Spleen (tissue), 11 donors: ENCODE measurements around the gene TGFBRAP1. TPM values are rescaled to one million over a fixed set of nuclear protein-coding genes. Genes with fewer than 3 reads are reported as not detected.

Source experiments
- DNase-seq: peaks from one replicate; pipeline ENCODE4 v3.0.0-alpha.2; 2020
- H3K27ac ChIP-seq, 8 donors: fragments of 200-600 bp; sonication (generic) in 7 of 8; 1 replicate in 4 of 8; 2 replicates in 4 of 8; pipeline versions ENCODE4 v1.5.0 to v1.8.0; 2016 to 2021; ENCODE audit warnings: inconsistent platforms in 4 of 8, mild to moderate bottlenecking in 4 of 8, moderate library complexity in 1 of 8
- H3K27me3 ChIP-seq, 7 donors: fragments of 200-600 bp; sonication (generic) in 6 of 7; replicated peaks in 1 of 7; 1 replicate in 4 of 7; 2 replicates in 3 of 7; pipeline versions ENCODE4 v1.5.0 to v1.8.0; 2016 to 2021; ENCODE audit warnings: inconsistent platforms in 3 of 7, mild to moderate bottlenecking in 1 of 7
- H3K36me3 ChIP-seq, 6 donors: fragments of 200-600 bp; sonication (generic) in 5 of 6; 1 replicate in 4 of 6; 2 replicates in 2 of 6; pipeline versions ENCODE4 v1.5.0 to v1.8.0; 2016 to 2021; ENCODE audit warnings: inconsistent platforms in 2 of 6
- H3K4me1 ChIP-seq, 6 donors: fragments of 200-600 bp; sonication (generic) in 5 of 6; 1 replicate in 3 of 6; 2 replicates in 3 of 6; pipeline versions ENCODE4 v1.5.0 to v1.8.0; 2016 to 2021; ENCODE audit warnings: inconsistent platforms in 3 of 6
- H3K4me3 ChIP-seq, 8 donors: fragments of 200-600 bp; sonication (generic) in 7 of 8; 1 replicate in 4 of 8; 2 replicates in 4 of 8; pipeline versions ENCODE4 v1.5.0 to v1.8.0; 2016 to 2021; ENCODE audit warnings: inconsistent platforms in 4 of 8, mild to moderate bottlenecking in 4 of 8, moderate library complexity in 2 of 8
- H3K9me3 ChIP-seq, 8 donors: fragments of 200-600 bp; sonication (generic) in 7 of 8; 1 replicate in 4 of 8; 2 replicates in 4 of 8; pipeline versions ENCODE4 v1.5.0 to v1.8.0; 2016 to 2021; ENCODE audit warnings: inconsistent platforms in 4 of 8
- CTCF ChIP-seq, 11 experiments: fragments of 200-600 bp in 7 of 11; fragments of 450-650 bp in 4 of 11; sonication (generic) in 4 of 11; IDR thresholded peaks in 8 of 11; conservative IDR thresholded peaks in 3 of 11; 1 replicate in 7 of 11; 2 replicates in 4 of 11; pipeline versions ENCODE4 v1.4.0 to v1.8.0; 2016 to 2021; ENCODE audit warnings: antibody characterized with exemption in 11 of 11, inconsistent platforms in 4 of 11, mild to moderate bottlenecking in 1 of 11
- POLR2A ChIP-seq, 3 donors: fragments of 450-650 bp; IDR thresholded peaks; one replicate each; pipeline ENCODE4 v1.5.1; 2017; ENCODE audit warnings: antibody characterized with exemption in 3 of 3, mild to moderate bottlenecking in 1 of 3
- POLR2AphosphoS5 ChIP-seq, 3 donors: sonication (generic); formaldehyde crosslinking; IDR thresholded peaks; one replicate each; pipeline ENCODE4 v1.5.1; 2017; ENCODE audit warnings: antibody characterized with exemption in 3 of 3
- WGBS, 5 donors: extraction: QIAGEN DNeasy Blood & Tissue Kit in 3 of 5; methylation state at CpG; one replicate each; pipeline versions ENCODE4 v1.1.5 to v1.1.7; 2013 to 2018; 5-methylcytosine and 5-hydroxymethylcytosine counted together
- intact Hi-C: fragments of 100-400 bp; cut with DNase I; formaldehyde crosslinking; loops from one replicate; pipeline ENCODE4 v1.15.0; 2023; ENCODE audit warnings: low total_unique reads
- polyA plus RNA-seq, 3 donors: library from polyadenylated mRNA; stranded (reverse); fragments of 200-250 nt; gene quantifications; one replicate each; pipeline ENCODE4 v1.2.1, GENCODE V29; 2013
- total RNA-seq, 7 donors: library from RNA; depleted of rRNA in 3 of 7; stranded (reverse); fragments of >200 nt in 3 of 7; fragmentation: NEBNext Ultra II Directional in 4 of 7; extraction: Animal tissue kit (Norgen Biotek cat#: 25700) in 4 of 7; gene quantifications; one replicate each; pipeline versions ENCODE4 v1.1.0 to v1.2.1, GENCODE V29; 2016 to 2021
- donor health status: healthy with polysubstance abuse.
- donor health status: DM: no; HTN: no; CAD: no; lungs with moderate emphysema.
- donor health status: DM: no; HTN: no; CAD: no.
- donor health status: Bipolar disorder and iron deficiency.
- donor health status: healthy.
- donor health status: DM: no; HTN: no; CAD: no.
- donor health status: DM: yes; HTN: yes; CAD: no.

TGFBRAP1 gene
- total and polyA plus RNA-seq, 10 donors: 4.6 to 32.7 (median 21.8) TPM

GRCh38 chr2:105362862-105363591 lies 33.5 kb upstream of the TGFBRAP1 start:
- intact Hi-C loops: no loop called here
- Histone ChIP-seq H3K36me3 (peaks cover 0 to 83% (median 19%) of the 10 kb centered on the region in 6 donors), H3K4me1 (peaks cover 0 to 11% (median 0%) of the 10 kb centered on the region in 6 donors), H3K4me3 (no peak overlapping the region), H3K27me3 (no peaks in the 10 kb centered on the region), H3K27ac (no peak overlapping the region), H3K9me3 (peaks cover 0 to 4% (median 2%) of the 10 kb centered on the region in 8 donors)
- 31 to 53% (median 36%) methylated on average over 7 to 15 of the region's 15 CpGs for WGBS, 5 donors
- no peak for TF ChIP-seq POLR2A (IDR thresholded peaks at IDR 0.05)
- peak in 2 of 3 donors; percentile 31 to 48 for TF ChIP-seq POLR2AphosphoS5 (IDR thresholded peaks at IDR 0.05)
- no peak for TF ChIP-seq CTCF (IDR thresholded peaks at IDR 0.05 in 8 of 11, conservative IDR thresholded peaks at IDR 0.05 in 3 of 11)
- no peak for DNase-seq

DNA sequence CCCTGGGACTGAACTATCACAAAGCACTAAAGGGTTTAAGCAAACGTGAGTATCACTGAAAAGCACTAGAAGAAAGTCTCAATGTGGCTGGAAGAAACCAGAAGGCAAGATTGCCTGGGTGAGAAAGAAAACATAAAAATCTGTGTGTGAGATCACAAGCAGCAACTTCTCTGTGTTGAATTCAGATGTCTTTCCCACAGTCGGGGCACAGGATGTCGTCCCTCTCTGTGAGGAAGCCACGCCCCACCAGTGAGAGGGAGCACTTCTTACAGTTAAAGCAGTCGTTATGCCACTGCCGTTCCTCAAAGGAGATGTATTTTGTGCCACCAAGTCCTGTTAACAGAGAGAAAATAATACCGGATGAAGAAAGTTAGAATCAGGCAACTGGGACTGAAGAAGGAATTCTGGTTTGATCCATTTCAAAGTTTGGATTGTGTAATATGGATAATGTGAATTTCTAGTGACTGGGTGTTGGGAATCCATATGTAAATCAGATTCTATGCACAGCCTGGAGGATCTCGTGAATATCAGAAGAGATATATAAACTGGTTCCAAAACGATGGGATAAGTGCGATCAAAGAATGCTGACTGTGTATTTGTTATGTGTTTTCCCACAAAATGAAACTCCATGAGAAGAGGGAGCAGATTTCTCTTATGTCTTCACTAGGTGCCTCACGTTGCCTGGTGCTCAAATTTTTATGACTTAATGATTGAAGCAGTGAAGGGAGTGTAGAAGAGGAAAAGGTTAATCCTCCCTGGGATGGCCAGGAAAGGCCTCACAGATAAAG lies 31.8 kb upstream of the TGFBRAP1 start:
- WGBS, 5 donors: 33 to 45% (median 39%) methylated on average over 11 of the region's 11 CpGs
- Histone ChIP-seq H3K4me3 (no peak overlapping the region), H3K9me3 (peaks cover 3 to 22% (median 19%) of the 10 kb centered on the region in 8 donors), H3K4me1 (peaks cover 0 to 11% (median 0%) of the 10 kb centered on the region in 6 donors), H3K36me3 (peaks cover 0 to 88% (median 35%) of the 10 kb centered on the region in 6 donors), H3K27ac (no peak overlapping the region), H3K27me3 (no peaks in the 10 kb centered on the region)
- intact Hi-C loops: no loop called here
- no peak for DNase-seq
- TF ChIP-seq POLR2A (IDR thresholded peaks at IDR 0.05): no peak
- no peak for TF ChIP-seq POLR2AphosphoS5 (IDR thresholded peaks at IDR 0.05)
- no peak for TF ChIP-seq CTCF (IDR thresholded peaks at IDR 0.05 in 8 of 11, conservative IDR thresholded peaks at IDR 0.05 in 3 of 11)

DNA sequence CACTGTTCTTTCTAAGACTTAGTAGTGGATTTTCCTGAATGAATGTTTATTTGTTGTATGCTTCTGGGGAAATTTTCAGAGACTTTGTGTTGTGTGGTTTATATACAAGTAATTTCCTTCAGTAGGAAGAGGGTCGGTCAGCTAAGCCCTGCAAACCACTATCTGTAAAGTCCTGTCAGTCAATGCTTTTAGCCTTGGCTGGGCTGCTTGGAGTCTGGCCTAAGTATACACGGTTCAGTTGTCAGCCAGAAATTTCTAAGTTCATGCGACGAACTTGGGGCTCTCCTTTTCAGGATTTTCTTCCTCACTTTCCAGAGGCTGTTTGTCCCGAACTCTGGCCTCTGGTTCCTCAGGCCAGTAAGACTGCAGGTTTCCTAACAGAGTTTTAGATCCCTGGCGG lies 29.1 kb upstream of the TGFBRAP1 start:
- 78 to 93% (median 88%) methylated on average over 6 of the region's 6 CpGs for WGBS, 5 donors
- TF ChIP-seq POLR2AphosphoS5 (IDR thresholded peaks at IDR 0.05): no peak
- TF ChIP-seq CTCF (IDR thresholded peaks at IDR 0.05 in 8 of 11, conservative IDR thresholded peaks at IDR 0.05 in 3 of 11): no peak
- no peak for TF ChIP-seq POLR2A (IDR thresholded peaks at IDR 0.05)
- Histone ChIP-seq H3K36me3 (peaks cover 0 to 98% (median 56%) of the 10 kb centered on the region in 6 donors), H3K27ac (no peak overlapping the region), H3K4me1 (peaks cover 0 to 11% (median 0%) of the 10 kb centered on the region in 6 donors), H3K4me3 (no peak overlapping the region), H3K9me3 (peaks cover 3 to 40% (median 36%) of the 10 kb centered on the region in 8 donors), H3K27me3 (no peaks in the 10 kb centered on the region)
- intact Hi-C loops: no loop called here
- no peak for DNase-seq

DNA sequence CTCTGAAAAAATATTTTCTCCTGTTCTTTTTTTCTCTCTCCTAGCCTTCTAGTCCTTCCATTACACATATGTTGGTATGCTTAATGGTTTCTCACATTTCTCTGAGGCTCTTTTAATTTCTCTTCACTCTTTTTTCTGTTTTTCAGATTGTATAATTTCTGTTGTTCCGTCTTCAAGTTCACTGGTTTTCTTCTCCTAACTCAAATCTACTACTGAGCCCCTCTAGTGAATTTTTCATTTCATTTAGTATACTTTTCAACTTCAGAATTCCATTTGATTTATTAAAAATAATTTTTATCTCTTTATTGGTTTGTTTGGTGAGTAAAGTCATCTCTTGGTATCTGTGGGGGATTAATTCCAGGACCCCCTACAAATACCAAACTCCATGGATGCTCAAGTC lies 27.6 kb upstream of the TGFBRAP1 start:
- no peaks in the 10 kb centered on the region for H3K27me3 ChIP-seq
- WGBS, 5 donors: 97 to 100% (median 98%) methylated on average over 1 of the region's 1 CpG
- H3K9me3 ChIP-seq: peaks cover 3 to 40% (median 36%) of the 10 kb centered on the region in 8 donors
- no peak for TF ChIP-seq POLR2A (IDR thresholded peaks at IDR 0.05)
- TF ChIP-seq CTCF (IDR thresholded peaks at IDR 0.05 in 8 of 11, conservative IDR thresholded peaks at IDR 0.05 in 3 of 11): no peak
- no peak for TF ChIP-seq POLR2AphosphoS5 (IDR thresholded peaks at IDR 0.05)
- peaks cover 0 to 98% (median 67%) of the 10 kb centered on the region in 6 donors for H3K36me3 ChIP-seq
- intact Hi-C loops: no loop called here
- no peak overlapping the region for H3K27ac ChIP-seq
- no peak overlapping the region for H3K4me3 ChIP-seq
- no peak for DNase-seq
- peaks cover 0 to 11% (median 0%) of the 10 kb centered on the region in 6 donors for H3K4me1 ChIP-seq
